ENCODE measurements around the gene GABRB2. TPM values are rescaled to one million over a fixed set of nuclear protein-coding genes. Genes with fewer than 3 reads are reported as not detected.

GABRB2 gene
- total and polyA plus RNA-seq, 2 of the 13 experiments (the other 11 are each of a cell fraction or from before 2014, with no cell fraction given), result 0.01 TPM; not detected in 1

DNA sequence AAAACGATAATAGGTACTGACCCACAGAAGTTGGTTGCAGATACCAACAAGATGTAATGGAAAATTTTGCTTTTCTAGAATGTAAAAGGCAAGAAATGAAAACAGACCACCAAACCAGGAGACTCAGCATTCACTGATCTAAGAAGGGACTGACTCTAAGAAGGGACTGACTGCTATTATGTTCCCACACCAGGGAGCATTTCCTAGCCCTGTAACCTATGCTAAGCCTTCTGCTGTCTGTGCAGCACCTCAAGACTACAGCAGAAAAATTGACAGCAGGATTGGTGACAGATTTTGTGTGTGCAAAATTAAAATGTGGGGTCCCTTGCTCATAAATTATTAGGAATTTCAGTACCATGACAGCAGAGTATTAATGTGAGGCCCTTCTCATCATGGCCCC, 154.8 kb downstream of the GABRB2 start:
- no peak overlapping the region for H3K4me2 ChIP-seq (ENCODE audit: low read depth, low read length)
- in situ Hi-C loops (cut with HindIII; ENCODE audit: extremely low pct_ligation_motif_present, low pct_unique_long_range_greater_than_20kb), result no loop called here
- FAIRE-seq (no peak), DNase-seq (ENCODE audit: low spot score) (no peak), ATAC-seq (no peak)
- H3K36me3 ChIP-seq (replicated peaks in 1 of 2; ENCODE audit: control insufficient read depth in 1 of 2, insufficient read depth in 2 of 2, low read length in 2 of 2), result no peaks in the 10 kb centered on the region
- H3K27me3 ChIP-seq (ENCODE audit: control insufficient read depth in 1 of 2, insufficient read depth in 2 of 2, low read length in 2 of 2), result no peaks in the 10 kb centered on the region; a peak in 1 of 5 replicates
- H2AFZ ChIP-seq (ENCODE audit: low read length), result no peak overlapping the region
- H4K20me1 ChIP-seq (ENCODE audit: insufficient read depth, low read length), result no peaks in the 10 kb centered on the region
- no peaks in the 10 kb centered on the region for H3K79me2 ChIP-seq (ENCODE audit: insufficient read depth, low read length)
- intact Hi-C loops (cut with micrococcal nuclease; ENCODE audit: unreplicated experiment), result no loop called here
- H3K9ac ChIP-seq (ENCODE audit: insufficient read depth, low read depth, low read length), result no peak overlapping the region
- H3K9me3 ChIP-seq (ENCODE audit: low read length), result no peaks in the 10 kb centered on the region
- WGBS (ENCODE audit: low lambda C conversion rate), result 0% methylated on average over 1 of the region's 1 CpG
- H3K4me3 ChIP-seq (replicated peaks in 1 of 3; ENCODE audit: insufficient read depth in 1 of 3, low read depth in 2 of 3, low read length in 3 of 3), result no peak overlapping the region
- no peaks in the 10 kb centered on the region for H3K4me1 ChIP-seq (ENCODE audit: insufficient read depth, low read length)
- POLR2A ChIA-PET, result no interaction called here
- CTCF ChIA-PET (ENCODE audit: low intra/inter-chr PET ratio, low total read pairs), result no interaction called here
- TF ChIP-seq SAP130 (CRISPR knock-in tag; IDR thresholded peaks at IDR 0.05; ENCODE audit: low read depth) (no peak), HDAC2 (CRISPR knock-in tag; IDR thresholded peaks at IDR 0.05) (no peak), IRF1 (CRISPR knock-in tag; IDR thresholded peaks at IDR 0.05; ENCODE audit: low read depth) (no peak), ZBTB39 (CRISPR knock-in tag; IDR thresholded peaks at IDR 0.05) (no peak), ZNF569 (CRISPR knock-in tag; IDR thresholded peaks at IDR 0.05; ENCODE audit: borderline replicate concordance) (no peak), ZBTB38 (CRISPR knock-in tag; IDR thresholded peaks at IDR 0.05) (no peak), HNF4A (CRISPR knock-in tag; IDR thresholded peaks at IDR 0.05) (no peak), NR2F2 (IDR thresholded peaks at IDR 0.05; ENCODE audit: borderline replicate concordance, low read depth) (no peak), ZNF484 (CRISPR knock-in tag; IDR thresholded peaks at IDR 0.05; ENCODE audit: borderline replicate concordance, low read depth) (no peak), ZNF546 (CRISPR knock-in tag; conservative IDR thresholded peaks at IDR 0.05) (no peak)
- TF ChIP-seq, protein P1, sequence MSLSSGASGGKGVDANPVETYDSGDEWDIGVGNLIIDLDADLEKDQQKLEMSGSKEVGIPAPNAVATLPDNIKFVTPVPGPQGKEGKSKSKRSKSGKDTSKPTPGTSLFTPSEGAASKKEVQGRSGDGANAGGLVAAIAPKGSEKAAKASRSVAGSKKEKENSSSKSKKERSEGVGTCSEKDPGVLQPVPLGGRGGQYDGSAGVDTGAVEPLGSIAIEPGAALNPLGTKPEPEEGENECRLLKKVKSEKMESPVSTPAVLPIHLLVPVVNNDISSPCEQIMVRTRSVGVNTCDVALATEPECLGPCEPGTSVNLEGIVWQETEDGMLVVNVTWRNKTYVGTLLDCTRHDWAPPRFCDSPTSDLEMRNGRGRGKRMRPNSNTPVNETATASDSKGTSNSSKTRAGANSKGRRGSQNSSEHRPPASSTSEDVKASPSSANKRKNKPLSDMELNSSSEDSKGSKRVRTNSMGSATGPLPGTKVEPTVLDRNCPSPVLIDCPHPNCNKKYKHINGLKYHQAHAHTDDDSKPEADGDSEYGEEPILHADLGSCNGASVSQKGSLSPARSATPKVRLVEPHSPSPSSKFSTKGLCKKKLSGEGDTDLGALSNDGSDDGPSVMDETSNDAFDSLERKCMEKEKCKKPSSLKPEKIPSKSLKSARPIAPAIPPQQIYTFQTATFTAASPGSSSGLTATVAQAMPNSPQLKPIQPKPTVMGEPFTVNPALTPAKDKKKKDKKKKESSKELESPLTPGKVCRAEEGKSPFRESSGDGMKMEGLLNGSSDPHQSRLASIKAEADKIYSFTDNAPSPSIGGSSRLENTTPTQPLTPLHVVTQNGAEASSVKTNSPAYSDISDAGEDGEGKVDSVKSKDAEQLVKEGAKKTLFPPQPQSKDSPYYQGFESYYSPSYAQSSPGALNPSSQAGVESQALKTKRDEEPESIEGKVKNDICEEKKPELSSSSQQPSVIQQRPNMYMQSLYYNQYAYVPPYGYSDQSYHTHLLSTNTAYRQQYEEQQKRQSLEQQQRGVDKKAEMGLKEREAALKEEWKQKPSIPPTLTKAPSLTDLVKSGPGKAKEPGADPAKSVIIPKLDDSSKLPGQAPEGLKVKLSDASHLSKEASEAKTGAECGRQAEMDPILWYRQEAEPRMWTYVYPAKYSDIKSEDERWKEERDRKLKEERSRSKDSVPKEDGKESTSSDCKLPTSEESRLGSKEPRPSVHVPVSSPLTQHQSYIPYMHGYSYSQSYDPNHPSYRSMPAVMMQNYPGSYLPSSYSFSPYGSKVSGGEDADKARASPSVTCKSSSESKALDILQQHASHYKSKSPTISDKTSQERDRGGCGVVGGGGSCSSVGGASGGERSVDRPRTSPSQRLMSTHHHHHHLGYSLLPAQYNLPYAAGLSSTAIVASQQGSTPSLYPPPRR (CRISPR knock-in tag; IDR thresholded peaks at IDR 0.05; ENCODE audit: borderline replicate concordance), result no peak
- H3K27ac ChIP-seq (ENCODE audit: extremely low read length, insufficient read depth, low read length), result no peak overlapping the region
- BruUV-seq (replicated peaks), result no TSS peak
